Erythroblast (primary cell): ENCODE measurements around the gene GOLGA7B.

Experiments used
- GATA1 ChIP-seq: IDR thresholded peaks from 2 replicates; pipeline ENCODE4 v1.6.1; 2011; ENCODE audit warnings: low read depth, mild to moderate bottlenecking, control low read depth, low read length, moderate library complexity
- POLR2A ChIP-seq: IDR thresholded peaks from 2 replicates; pipeline ENCODE4 v1.6.1; 2011; ENCODE audit warnings: mild to moderate bottlenecking, low read length

GRCh38 chr10:97825020-97825760, 24.5 kb upstream of the GOLGA7B start:
- no peak for TF ChIP-seq POLR2A
- TF ChIP-seq GATA1 = no peak
